HG03469 (cell line): ENCODE data around the gene PCK2.

ENCODE experiments used
- ATAC-seq: cut with Tn5 transposase; IDR thresholded peaks from one replicate; pipeline ENCODE4 v1.9.1; 2021; ENCODE audit warnings: mild to moderate bottlenecking, moderate library complexity, moderate number of reproducible peaks; ENCODE audit not compliant: unreplicated experiment

Gene PCK2

GRCh38 chr14:24135834-24136683 is 41.9 kb downstream of the PCK2 start, which contains the start of gene PSME1:
Gene PSME1, plus strand, starts transcription at chr14:24136194. Its CDS starts 69 bp downstream, at chr14:24136263.
- peak; percentile 35 for ATAC-seq

- ATAC-seq, result no peak
These were observed 42.8 kb downstream of the PCK2 start for GRCh38 chr14:24136684-24137528.

GRCh38 chr14:24137529-24138395 is 43.7 kb downstream of the PCK2 start:
- no peak for ATAC-seq

GRCh38 chr14:24138396-24139271 is 44.5 kb downstream of the PCK2 start:
- no peak for ATAC-seq

- no peak for ATAC-seq
These were observed 45.3 kb downstream of the PCK2 start for GRCh38 chr14:24139272-24139934.

GRCh38 chr14:24141097-24141880 is 47.2 kb downstream of the PCK2 start, which contains the start of gene EMC9:
Gene EMC9, minus strand, starts transcription at chr14:24141591. Its CDS starts 287 bp downstream, at chr14:24141304.
- ATAC-seq, result peak; percentile 71

- ATAC-seq, result no peak
These were observed 49.4 kb downstream of the PCK2 start for GRCh38 chr14:24143511-24143910.

GRCh38 chr14:24144451-24144850 is 50.3 kb downstream of the PCK2 start:
- ATAC-seq, result no peak

- ATAC-seq, result no peak
These were observed 51.1 kb downstream of the PCK2 start for GRCh38 chr14:24145219-24145618.

- no peak for ATAC-seq
These were observed 51.8 kb downstream of the PCK2 start for GRCh38 chr14:24145690-24146452.

- peak; percentile 42 for ATAC-seq
These were observed 52.4 kb downstream of the PCK2 start, which contains the start of gene PSME2 for GRCh38 chr14:24146453-24146977. Gene PSME2, minus strand, starts transcription at chr14:24146610. Its CDS starts 29 bp downstream, at chr14:24146581.

- peak; percentile 70 for ATAC-seq
These were observed 53.1 kb downstream of the PCK2 start, which contains the start of gene RNF31 for GRCh38 chr14:24146978-24147760. Gene RNF31, plus strand, starts transcription at chr14:24147498. Its CDS starts 201 bp downstream, at chr14:24147699.

GRCh38 chr14:24147761-24148428 is 53.8 kb downstream of the PCK2 start:
- no peak for ATAC-seq

GRCh38 chr14:24149302-24149969 is 55.3 kb downstream of the PCK2 start:
- ATAC-seq, result no peak

- ATAC-seq, result no peak
These were observed 56.0 kb downstream of the PCK2 start for GRCh38 chr14:24150061-24150460.
